Hematopoietic multipotent progenitor cell treated with erythropoietin and hydrocortisone succinate and interleukin-3 and kit ligand, for 6 days (in vitro differentiated cells): Measurements from ENCODE around the gene MAPRE3.
A peak's percentile ranks its signal among the peaks of the same experiment; 100 is the strongest.
"Not testable (repeated sequence)": the region's sequence is repeated elsewhere in the genome, so short reads cannot be mapped to it uniquely, and the experiment has no call there.

ENCODE experiments used
- DNase-seq: peaks from one replicate; pipeline ENCODE4 v3.0.0-alpha.2; 2015

MAPRE3 gene

GRCh38 chr2:27071990-27072830, 101.8 kb downstream of the MAPRE3 start:
- DNase-seq: no peak

- no peak for DNase-seq
Observed at GRCh38 chr2:27072920-27073319, 102.5 kb downstream of the MAPRE3 start.

DNA sequence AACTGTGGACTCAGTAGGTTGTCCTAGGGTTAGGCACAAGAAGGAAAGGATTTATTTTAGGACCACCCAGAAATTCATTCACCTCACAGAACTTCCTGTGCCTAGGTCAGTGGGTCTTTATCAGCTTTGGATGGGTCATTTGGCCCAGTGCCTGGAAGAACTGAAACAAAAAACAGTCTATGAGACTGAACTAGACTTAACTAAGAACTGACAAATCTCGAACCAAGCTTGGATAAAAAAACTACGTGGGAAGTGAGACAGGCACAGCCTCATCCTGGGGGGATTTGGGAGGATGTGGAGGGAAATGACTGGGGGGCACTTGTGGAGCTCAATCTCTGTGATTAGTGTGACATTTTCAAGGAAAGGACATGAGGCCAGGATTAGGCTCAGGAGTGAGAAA, 103.3 kb downstream of the MAPRE3 start:
- no peak for DNase-seq

DNA sequence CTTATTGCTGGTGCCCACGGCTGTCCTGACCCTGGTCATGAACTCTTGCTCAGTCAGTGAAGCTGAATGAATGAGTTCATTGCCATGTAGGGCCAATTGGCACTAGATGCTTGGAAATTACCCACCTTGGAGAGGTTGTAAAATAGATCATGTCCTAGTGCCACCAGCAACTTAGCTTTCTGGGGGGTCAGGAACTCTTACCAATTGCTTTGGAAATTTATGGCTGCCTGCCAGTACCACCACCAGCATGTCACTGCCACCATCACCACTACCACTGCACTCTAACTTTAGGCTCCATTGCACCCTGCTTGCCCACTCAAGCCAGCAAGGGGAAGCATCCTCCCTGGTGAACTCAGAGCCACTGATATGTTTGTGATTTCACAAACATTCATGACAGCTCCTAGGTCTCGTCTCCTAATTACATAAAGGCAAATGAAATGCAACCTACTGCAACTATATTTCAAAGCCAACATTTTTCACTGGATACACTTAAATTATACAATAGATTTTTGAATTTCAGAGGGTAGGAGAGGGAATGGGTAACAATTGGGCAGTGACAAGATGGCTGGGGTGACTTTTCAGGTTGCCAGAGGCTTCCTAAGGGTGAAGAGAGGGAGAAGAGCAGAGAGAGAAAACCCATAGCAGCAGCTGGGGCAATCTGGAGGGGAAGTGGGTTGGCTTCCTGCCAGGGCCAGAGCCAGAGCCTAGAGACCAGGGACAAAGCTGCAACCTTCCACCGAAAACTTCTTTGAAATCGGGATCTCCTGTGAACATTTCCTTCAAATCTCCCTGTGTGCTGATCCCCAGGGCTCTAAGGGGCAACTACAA, 104.5 kb downstream of the MAPRE3 start:
- DNase-seq: peak; percentile 78

DNA sequence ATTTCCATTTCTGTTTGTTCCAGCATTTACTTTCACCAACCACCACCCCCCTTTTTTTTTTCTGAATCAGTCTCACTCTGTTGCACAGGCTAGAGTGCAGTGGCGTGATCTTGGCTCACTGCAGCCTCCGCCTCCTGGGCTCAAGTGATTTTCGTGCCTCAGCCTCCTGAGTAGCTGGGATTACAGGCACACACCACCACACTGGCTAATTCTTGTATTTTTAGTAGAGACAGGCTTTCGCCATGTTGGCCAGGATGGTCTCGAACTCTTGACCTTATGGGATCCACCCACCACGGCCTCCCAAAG, 105.1 kb downstream of the MAPRE3 start:
- DNase-seq: not testable (repeated sequence)

DNA sequence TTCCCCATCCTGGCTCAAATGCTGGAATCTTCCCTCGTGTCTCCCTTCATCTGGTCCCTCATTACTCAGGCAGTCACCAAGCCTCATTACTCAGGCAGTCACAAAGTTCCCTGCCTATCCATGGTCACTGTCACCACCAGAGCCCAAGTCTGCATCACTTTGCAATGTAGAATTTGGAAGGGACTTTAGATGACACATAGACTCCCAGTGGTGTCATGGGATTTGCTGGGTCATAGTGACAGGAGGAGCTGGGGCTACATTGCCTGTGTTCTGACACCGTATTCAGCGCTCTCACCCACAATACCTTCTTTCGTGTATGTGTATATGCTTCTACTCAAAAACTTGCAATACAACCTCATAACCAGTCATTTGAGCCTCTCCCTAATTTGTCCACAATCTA, 105.9 kb downstream of the MAPRE3 start:
- no peak for DNase-seq
